ENCODE results near the gene OAS3.

GRCh38 chr12:112939761-112940381 lies 1.6 kb downstream of the OAS3 start:
- no peak for TF ChIP-seq LEF1 (IDR thresholded peaks at IDR 0.05; ENCODE audit: borderline replicate concordance)
- TF ChIP-seq TARDBP (IDR thresholded peaks at IDR 0.05) = no peak
- no peak for TF ChIP-seq FOXM1 (IDR thresholded peaks at IDR 0.05; ENCODE audit: borderline replicate concordance)
- no peak for TF ChIP-seq FOXK2 (IDR thresholded peaks at IDR 0.05)
- TF ChIP-seq CTBP1 (IDR thresholded peaks at IDR 0.05; ENCODE audit: borderline replicate concordance) = no peak
- no peak for TF ChIP-seq HDGF (IDR thresholded peaks at IDR 0.05; ENCODE audit: borderline replicate concordance)
- TF ChIP-seq FOXA1 (IDR thresholded peaks at IDR 0.05) = no peak
- TF ChIP-seq SP1 (IDR thresholded peaks at IDR 0.05) = no peak
- no peak for TF ChIP-seq ELF4 (IDR thresholded peaks at IDR 0.05)
- no peak for TF ChIP-seq SUZ12 (IDR thresholded peaks at IDR 0.05)
- TF ChIP-seq BHLHE40 (IDR thresholded peaks at IDR 0.05; ENCODE audit: borderline replicate concordance) = no peak

Measured in HEK293T (cell line).